Breast epithelium (tissue), 4 donors: Measurements from ENCODE around the gene ZPR1. TPM values are rescaled to one million over a fixed set of nuclear protein-coding genes. Genes with fewer than 3 reads are reported as not detected.

Experiments
- DNase-seq, 2 donors: peaks; one replicate each; pipeline ENCODE4 v3.0.0-alpha.2; 2019; ENCODE audit warnings: low spot score in 2 of 2
- H3K27ac ChIP-seq, 2 donors: fragments of 200-600 bp; sonication (generic) in 1 of 2; one replicate each; pipeline ENCODE4 v1.5.1; 2016 to 2019; ENCODE audit warnings: mild to moderate bottlenecking in 1 of 2
- H3K27me3 ChIP-seq, 2 donors: fragments of 200-600 bp; sonication (generic) in 1 of 2; one replicate each; pipeline versions ENCODE4 v1.5.1 to v1.6.0; 2017 to 2019; ENCODE audit warnings: control low read depth in 1 of 2, mild to moderate bottlenecking in 1 of 2
- H3K36me3 ChIP-seq: fragments of 200-600 bp; one replicate; pipeline ENCODE4 v1.5.1; 2019
- H3K4me1 ChIP-seq, 2 donors: fragments of 200-600 bp; sonication (generic); one replicate each; pipeline ENCODE4 v1.5.1; 2016 to 2019; ENCODE audit warnings: control low read depth in 1 of 2
- H3K4me3 ChIP-seq, 3 donors: fragments of 200-600 bp; sonication (generic); 1 replicate in 2 of 3; 2 replicates in 1 of 3; pipeline ENCODE4 v1.5.1; 2016 to 2019; ENCODE audit warnings: mild to moderate bottlenecking in 3 of 3, moderate library complexity in 2 of 3
- H3K9me3 ChIP-seq, 2 donors: fragments of 200-600 bp; sonication (generic) in 1 of 2; one replicate each; pipeline ENCODE4 v1.5.1; 2016 to 2019; ENCODE audit warnings: control low read depth in 1 of 2
- CTCF ChIP-seq, 3 donors: fragments of 450-650 bp; IDR thresholded peaks; one replicate each; pipeline ENCODE4 v1.5.1; 2016 to 2017; ENCODE audit warnings: antibody characterized with exemption in 3 of 3, mild to moderate bottlenecking in 3 of 3, moderate library complexity in 3 of 3
- POLR2A ChIP-seq: fragments of 450-650 bp; IDR thresholded peaks from one replicate; pipeline ENCODE4 v1.6.1; 2016; ENCODE audit warnings: antibody characterized with exemption, mild to moderate bottlenecking, moderate library complexity
- POLR2AphosphoS5 ChIP-seq, 3 donors: sonication (generic); formaldehyde crosslinking; IDR thresholded peaks; one replicate each; pipeline ENCODE4 v1.6.1; 2017; ENCODE audit warnings: antibody characterized with exemption in 3 of 3
- intact Hi-C: fragments of 100-400 bp; cut with DNase I; formaldehyde crosslinking; loops from one replicate; pipeline ENCODE4 v1.15.1; 2023; ENCODE audit warnings: low total_unique reads
- total RNA-seq, 3 donors: library from RNA; depleted of rRNA; stranded (reverse); fragments of >200 nt; gene quantifications; one replicate each; pipeline ENCODE4 v1.1.0, GENCODE V29; 2016

ZPR1 gene
- total RNA-seq, 3 donors from 2014 or later = 29.4 to 38.7 (median 34.7) TPM

- no peak for TF ChIP-seq POLR2A
- no peak for TF ChIP-seq POLR2AphosphoS5 (IDR thresholded peaks at IDR 0.05)
- no peak for TF ChIP-seq CTCF (IDR thresholded peaks at IDR 0.05)
- intact Hi-C loops = no loop called here
- no peak overlapping the region for H3K27ac ChIP-seq
Observed at GRCh38 chr11:116830184-116830912, 42.5 kb upstream of the ZPR1 start.

GRCh38 chr11:116829525-116830183 is 41.8 kb upstream of the ZPR1 start, which contains the start of gene APOC3:
APOC3 (plus strand) TSS chr11:116829907; CDS start chr11:116830583, 676 bp downstream.
- no peaks in the 10 kb centered on the region for H3K27me3 ChIP-seq
- no peaks in the 10 kb centered on the region for H3K9me3 ChIP-seq
- TF ChIP-seq POLR2AphosphoS5 (IDR thresholded peaks at IDR 0.05) = no peak
- no peak for TF ChIP-seq CTCF (IDR thresholded peaks at IDR 0.05)
- no peak for TF ChIP-seq POLR2A
- no peaks in the 10 kb centered on the region for H3K4me1 ChIP-seq
- DNase-seq = no peak
- intact Hi-C loops = no loop called here
- no peak within 1 kb of the TSS for H3K27ac ChIP-seq
- no peaks in the 10 kb centered on the region for H3K36me3 ChIP-seq
- no peak within 1 kb of the TSS for H3K4me3 ChIP-seq

More at GRCh38 chr11:116830184-116830912, 42.5 kb upstream of the ZPR1 start:
- Histone ChIP-seq H3K4me1 (no peaks in the 10 kb centered on the region), H3K9me3 (no peaks in the 10 kb centered on the region), H3K27me3 (no peaks in the 10 kb centered on the region), H3K36me3 (no peaks in the 10 kb centered on the region), H3K4me3 (no peak overlapping the region)
- DNase-seq = no peak

- Histone ChIP-seq H3K27ac (no peak overlapping the region), H3K36me3 (no peaks in the 10 kb centered on the region), H3K4me3 (no peak overlapping the region), H3K9me3 (no peaks in the 10 kb centered on the region), H3K27me3 (no peaks in the 10 kb centered on the region), H3K4me1 (no peaks in the 10 kb centered on the region)
- TF ChIP-seq POLR2AphosphoS5 (IDR thresholded peaks at IDR 0.05) (no peak), CTCF (IDR thresholded peaks at IDR 0.05) (no peak), POLR2A (no peak)
- intact Hi-C loops = no loop called here
- no peak for DNase-seq
Observed at GRCh38 chr11:116828632-116829524, 41.1 kb upstream of the ZPR1 start.

GRCh38 chr11:116827461-116827860 is 39.6 kb upstream of the ZPR1 start:
- no peaks in the 10 kb centered on the region for H3K27me3 ChIP-seq
- no peaks in the 10 kb centered on the region for H3K36me3 ChIP-seq
- TF ChIP-seq CTCF (IDR thresholded peaks at IDR 0.05) (no peak), POLR2A (no peak), POLR2AphosphoS5 (IDR thresholded peaks at IDR 0.05) (no peak)
- H3K9me3 ChIP-seq = no peaks in the 10 kb centered on the region
- H3K4me3 ChIP-seq = no peak overlapping the region
- intact Hi-C loops = no loop called here
- DNase-seq = peak in 1 of 2 donors; percentile 36
- no peaks in the 10 kb centered on the region for H3K4me1 ChIP-seq
- no peak overlapping the region for H3K27ac ChIP-seq
